Left lung (tissue), 10 donors: ENCODE measurements around the gene CBY1. TPM values are rescaled to one million over a fixed set of nuclear protein-coding genes. Genes with fewer than 3 reads are reported as not detected.

ENCODE experiments used
- ATAC-seq: fragments of 200-7000 bp; cut with Tn5 transposase; one replicate; pipeline ENCODE4 v1.9.1; 2020; ENCODE audit warnings: moderate library complexity
- DNase-seq, 4 donors: peaks; one replicate each; pipeline ENCODE4 v3.0.0-alpha.2; 2013 to 2020
- H3K27ac ChIP-seq, 2 donors: fragments of 200-600 bp; sonication (generic) in 1 of 2; one replicate each; pipeline versions ENCODE4 v1.5.0 to v1.8.0; 2020 to 2021
- H3K27me3 ChIP-seq, 2 donors: fragments of 200-600 bp; sonication (generic) in 1 of 2; one replicate each; pipeline versions ENCODE4 v1.5.0 to v1.8.0; 2020 to 2021
- H3K36me3 ChIP-seq, 2 donors: fragments of 200-600 bp; sonication (generic) in 1 of 2; one replicate each; pipeline versions ENCODE4 v1.5.0 to v1.8.0; 2020 to 2021
- H3K4me1 ChIP-seq, 2 donors: fragments of 200-600 bp; one replicate each; pipeline ENCODE4 v1.8.0; 2021
- H3K4me3 ChIP-seq, 2 donors: fragments of 200-600 bp; sonication (generic) in 1 of 2; one replicate each; pipeline versions ENCODE4 v1.5.0 to v1.8.0; 2020 to 2021; ENCODE audit warnings: mild to moderate bottlenecking in 1 of 2
- H3K9me3 ChIP-seq, 2 donors: fragments of 200-600 bp; sonication (generic) in 1 of 2; one replicate each; pipeline versions ENCODE4 v1.5.0 to v1.8.0; 2020 to 2021
- CTCF ChIP-seq, 2 donors: fragments of 200-600 bp; sonication (generic) in 1 of 2; IDR thresholded peaks; one replicate each; pipeline versions ENCODE4 v1.5.0 to v1.8.0; 2021; ENCODE audit warnings: antibody characterized with exemption in 2 of 2
- intact Hi-C, 2 donors: fragments of 100-400 bp; cut with DNase I; formaldehyde crosslinking; loops; one replicate each; pipeline versions ENCODE4 v1.11.2 to v1.14.2; 2022
- polyA plus RNA-seq, 6 donors: library from polyadenylated mRNA; unstranded; fragments of 120-200 nt; gene quantifications; one replicate each; pipeline ENCODE4 v1.2.1, GENCODE V29; 2013; ENCODE audit not compliant: insufficient read length in 6 of 6
- total RNA-seq, 2 donors: library from RNA; stranded (reverse); fragmentation: NEBNext Ultra II Directional; extraction: Animal tissue kit (Norgen Biotek cat#: 25700); gene quantifications; one replicate each; pipeline ENCODE4 v1.2.1, GENCODE V29; 2021
- donor health status: DM: no; HTN: yes; CAD: no.
- donor health status: DM: no; HTN: no; CAD: no.

Gene CBY1
- total and polyA plus RNA-seq, 8 donors: 24.4 to 56.6 (median 52.0) TPM

- H3K27me3 ChIP-seq: no peaks in the 10 kb centered on the region
Observed at GRCh38 chr22:38645430-38645829, 11.0 kb upstream of the CBY1 start.

GRCh38 chr22:38649841-38650522 lies 6.5 kb upstream of the CBY1 start:
- Histone ChIP-seq H3K9me3 (no peaks in the 10 kb centered on the region), H3K4me3 (no peak overlapping the region), H3K27me3 (no peaks in the 10 kb centered on the region), H3K4me1 (no peaks in the 10 kb centered on the region), H3K27ac (no peak overlapping the region), H3K36me3 (no peaks in the 10 kb centered on the region)
- peak; percentile 38 for ATAC-seq
- TF ChIP-seq CTCF (IDR thresholded peaks at IDR 0.05): no peak
- no peak for DNase-seq
- intact Hi-C loops: no loop called here

More at GRCh38 chr22:38645430-38645829, 11.0 kb upstream of the CBY1 start:
- Histone ChIP-seq H3K4me3 (no peak overlapping the region), H3K4me1 (no peaks in the 10 kb centered on the region), H3K36me3 (no peaks in the 10 kb centered on the region), H3K27ac (no peak overlapping the region), H3K9me3 (no peaks in the 10 kb centered on the region)
- TF ChIP-seq CTCF (IDR thresholded peaks at IDR 0.05): no peak
- intact Hi-C loops: no loop called here
- no peak for ATAC-seq
- DNase-seq: no peak

GRCh38 chr22:38652859-38653258 lies 3.6 kb upstream of the CBY1 start:
- Histone ChIP-seq H3K27me3 (no peaks in the 10 kb centered on the region), H3K27ac (no peak overlapping the region)
- ATAC-seq: no peak

GRCh38 chr22:38653741-38654140 lies 2.7 kb upstream of the CBY1 start:
- intact Hi-C loops: no loop called here
- H3K4me3 ChIP-seq: no peak overlapping the region
- no peak overlapping the region for H3K27ac ChIP-seq
- no peaks in the 10 kb centered on the region for H3K36me3 ChIP-seq
- ATAC-seq (no peak), DNase-seq (no peak)
- no peaks in the 10 kb centered on the region for H3K27me3 ChIP-seq
- peaks cover 5 to 16% of the 10 kb centered on the region in 2 donors for H3K4me1 ChIP-seq
- TF ChIP-seq CTCF (IDR thresholded peaks at IDR 0.05): no peak
- H3K9me3 ChIP-seq: no peaks in the 10 kb centered on the region

More at GRCh38 chr22:38652859-38653258, 3.6 kb upstream of the CBY1 start:
- Histone ChIP-seq H3K36me3 (no peaks in the 10 kb centered on the region), H3K9me3 (no peaks in the 10 kb centered on the region), H3K4me1 (peaks cover 5 to 14% of the 10 kb centered on the region in 2 donors), H3K4me3 (no peak overlapping the region)
- TF ChIP-seq CTCF (IDR thresholded peaks at IDR 0.05): no peak
- no peak for DNase-seq
- intact Hi-C loops: no loop called here

- DNase-seq (no peak), ATAC-seq (peak; percentile 11)
- Histone ChIP-seq H3K27ac (peak overlapping the region; percentile 74 to 84), H3K4me1 (peaks cover 5 to 16% of the 10 kb centered on the region in 2 donors), H3K9me3 (no peaks in the 10 kb centered on the region), H3K27me3 (no peaks in the 10 kb centered on the region), H3K36me3 (no peaks in the 10 kb centered on the region), H3K4me3 (peak overlapping the region; percentile 83 to 87)
- TF ChIP-seq CTCF (IDR thresholded peaks at IDR 0.05): no peak
- intact Hi-C loops: no loop called here
Observed at GRCh38 chr22:38655519-38656255, 751 bp upstream of the CBY1 start.
